Measurements from ENCODE around the gene MTOR.

MTOR gene

DNA sequence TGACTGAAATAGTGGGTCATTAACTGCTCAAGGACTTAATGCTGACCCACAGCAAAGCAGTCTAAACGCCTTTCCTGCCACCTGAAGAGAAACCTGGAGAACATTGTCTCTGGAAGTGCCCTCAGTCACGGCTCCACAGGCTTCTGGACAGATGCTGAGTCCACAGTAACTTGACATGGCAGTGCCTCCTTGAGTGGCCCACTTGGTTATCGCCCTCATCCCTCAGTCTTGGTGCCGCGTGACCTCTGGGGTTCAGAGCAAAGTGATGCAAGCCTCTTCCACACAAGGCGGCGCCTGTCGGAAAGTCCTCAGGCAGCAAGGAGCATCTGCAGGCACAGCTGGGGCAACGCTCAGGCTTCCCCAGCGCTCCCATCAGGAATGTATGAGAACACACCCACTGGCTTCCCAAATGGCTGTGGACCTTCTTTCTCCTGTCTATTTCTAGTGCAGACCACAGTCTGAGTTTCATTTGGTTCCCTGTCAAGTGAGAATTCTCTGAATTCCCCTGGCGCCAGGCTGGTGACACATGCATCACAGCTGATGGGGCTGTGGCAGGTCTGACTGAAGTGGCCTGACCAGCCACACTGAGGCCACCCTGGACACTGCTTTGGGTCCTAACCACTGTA lies 86.2 kb downstream of the MTOR start:
- DNase-seq (ENCODE audit: low read depth in 1 of 2, low spot score in 1 of 2), result no peak
- no peak for TF ChIP-seq SPI1 (IDR thresholded peaks at IDR 0.05; ENCODE audit: borderline replicate concordance, low read depth)
- TF ChIP-seq, protein P1, sequence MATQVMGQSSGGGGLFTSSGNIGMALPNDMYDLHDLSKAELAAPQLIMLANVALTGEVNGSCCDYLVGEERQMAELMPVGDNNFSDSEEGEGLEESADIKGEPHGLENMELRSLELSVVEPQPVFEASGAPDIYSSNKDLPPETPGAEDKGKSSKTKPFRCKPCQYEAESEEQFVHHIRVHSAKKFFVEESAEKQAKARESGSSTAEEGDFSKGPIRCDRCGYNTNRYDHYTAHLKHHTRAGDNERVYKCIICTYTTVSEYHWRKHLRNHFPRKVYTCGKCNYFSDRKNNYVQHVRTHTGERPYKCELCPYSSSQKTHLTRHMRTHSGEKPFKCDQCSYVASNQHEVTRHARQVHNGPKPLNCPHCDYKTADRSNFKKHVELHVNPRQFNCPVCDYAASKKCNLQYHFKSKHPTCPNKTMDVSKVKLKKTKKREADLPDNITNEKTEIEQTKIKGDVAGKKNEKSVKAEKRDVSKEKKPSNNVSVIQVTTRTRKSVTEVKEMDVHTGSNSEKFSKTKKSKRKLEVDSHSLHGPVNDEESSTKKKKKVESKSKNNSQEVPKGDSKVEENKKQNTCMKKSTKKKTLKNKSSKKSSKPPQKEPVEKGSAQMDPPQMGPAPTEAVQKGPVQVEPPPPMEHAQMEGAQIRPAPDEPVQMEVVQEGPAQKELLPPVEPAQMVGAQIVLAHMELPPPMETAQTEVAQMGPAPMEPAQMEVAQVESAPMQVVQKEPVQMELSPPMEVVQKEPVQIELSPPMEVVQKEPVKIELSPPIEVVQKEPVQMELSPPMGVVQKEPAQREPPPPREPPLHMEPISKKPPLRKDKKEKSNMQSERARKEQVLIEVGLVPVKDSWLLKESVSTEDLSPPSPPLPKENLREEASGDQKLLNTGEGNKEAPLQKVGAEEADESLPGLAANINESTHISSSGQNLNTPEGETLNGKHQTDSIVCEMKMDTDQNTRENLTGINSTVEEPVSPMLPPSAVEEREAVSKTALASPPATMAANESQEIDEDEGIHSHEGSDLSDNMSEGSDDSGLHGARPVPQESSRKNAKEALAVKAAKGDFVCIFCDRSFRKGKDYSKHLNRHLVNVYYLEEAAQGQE (IDR thresholded peaks at IDR 0.05; ENCODE audit: insufficient replicate concordance, low read depth), result no peak

DNA sequence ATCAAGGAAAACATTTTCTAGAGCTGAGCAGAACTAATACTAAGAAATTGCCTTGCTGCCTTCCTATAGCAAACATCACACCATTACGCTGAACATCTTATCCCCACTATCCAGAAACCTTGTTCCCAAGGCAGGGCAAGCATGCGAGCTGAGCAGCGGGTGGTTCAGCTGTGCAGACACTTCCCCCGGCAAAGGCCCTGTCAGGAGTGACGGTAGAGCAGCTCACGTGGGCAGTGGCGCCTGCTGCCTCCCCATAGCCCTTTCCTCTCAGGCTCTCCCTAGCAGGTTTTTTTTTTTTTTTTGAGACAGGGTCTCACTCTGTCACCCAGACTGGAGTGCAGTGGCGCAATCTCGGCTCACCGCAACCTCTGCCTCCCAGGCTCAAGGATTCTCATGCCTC lies 86.9 kb downstream of the MTOR start:
- no peak overlapping the region for H3K4me3 ChIP-seq (replicated peaks; ENCODE audit: insufficient read depth, low read length)
- H3K27ac ChIP-seq (replicated peaks), result no peak overlapping the region
- no peak for DNase-seq (ENCODE audit: low read depth in 1 of 2, low spot score in 1 of 2)
- no peaks in the 10 kb centered on the region for H3K27me3 ChIP-seq (ENCODE audit: insufficient read depth, poor library complexity, severe bottlenecking)
- TF ChIP-seq, protein P1 (IDR thresholded peaks at IDR 0.05; ENCODE audit: insufficient replicate concordance, low read depth), result no peak
- TF ChIP-seq, protein P2, sequence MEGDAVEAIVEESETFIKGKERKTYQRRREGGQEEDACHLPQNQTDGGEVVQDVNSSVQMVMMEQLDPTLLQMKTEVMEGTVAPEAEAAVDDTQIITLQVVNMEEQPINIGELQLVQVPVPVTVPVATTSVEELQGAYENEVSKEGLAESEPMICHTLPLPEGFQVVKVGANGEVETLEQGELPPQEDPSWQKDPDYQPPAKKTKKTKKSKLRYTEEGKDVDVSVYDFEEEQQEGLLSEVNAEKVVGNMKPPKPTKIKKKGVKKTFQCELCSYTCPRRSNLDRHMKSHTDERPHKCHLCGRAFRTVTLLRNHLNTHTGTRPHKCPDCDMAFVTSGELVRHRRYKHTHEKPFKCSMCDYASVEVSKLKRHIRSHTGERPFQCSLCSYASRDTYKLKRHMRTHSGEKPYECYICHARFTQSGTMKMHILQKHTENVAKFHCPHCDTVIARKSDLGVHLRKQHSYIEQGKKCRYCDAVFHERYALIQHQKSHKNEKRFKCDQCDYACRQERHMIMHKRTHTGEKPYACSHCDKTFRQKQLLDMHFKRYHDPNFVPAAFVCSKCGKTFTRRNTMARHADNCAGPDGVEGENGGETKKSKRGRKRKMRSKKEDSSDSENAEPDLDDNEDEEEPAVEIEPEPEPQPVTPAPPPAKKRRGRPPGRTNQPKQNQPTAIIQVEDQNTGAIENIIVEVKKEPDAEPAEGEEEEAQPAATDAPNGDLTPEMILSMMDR (IDR thresholded peaks at IDR 0.05; ENCODE audit: insufficient read depth, low read length), result no peak
- TF ChIP-seq SPI1 (IDR thresholded peaks at IDR 0.05; ENCODE audit: borderline replicate concordance, low read depth), result no peak
- TF ChIP-seq POLR2AphosphoS5 (IDR thresholded peaks at IDR 0.05; ENCODE audit: low read depth), result no peak
- TF ChIP-seq GABPA (IDR thresholded peaks at IDR 0.05; ENCODE audit: low read depth), result no peak

More for the DNA sequence above, 86.2 kb downstream of the MTOR start:
- Histone ChIP-seq H3K27ac (replicated peaks) (no peak overlapping the region), H3K4me3 (replicated peaks; ENCODE audit: insufficient read depth, low read length) (no peak overlapping the region), H3K27me3 (ENCODE audit: insufficient read depth, poor library complexity, severe bottlenecking) (no peaks in the 10 kb centered on the region)

DNA sequence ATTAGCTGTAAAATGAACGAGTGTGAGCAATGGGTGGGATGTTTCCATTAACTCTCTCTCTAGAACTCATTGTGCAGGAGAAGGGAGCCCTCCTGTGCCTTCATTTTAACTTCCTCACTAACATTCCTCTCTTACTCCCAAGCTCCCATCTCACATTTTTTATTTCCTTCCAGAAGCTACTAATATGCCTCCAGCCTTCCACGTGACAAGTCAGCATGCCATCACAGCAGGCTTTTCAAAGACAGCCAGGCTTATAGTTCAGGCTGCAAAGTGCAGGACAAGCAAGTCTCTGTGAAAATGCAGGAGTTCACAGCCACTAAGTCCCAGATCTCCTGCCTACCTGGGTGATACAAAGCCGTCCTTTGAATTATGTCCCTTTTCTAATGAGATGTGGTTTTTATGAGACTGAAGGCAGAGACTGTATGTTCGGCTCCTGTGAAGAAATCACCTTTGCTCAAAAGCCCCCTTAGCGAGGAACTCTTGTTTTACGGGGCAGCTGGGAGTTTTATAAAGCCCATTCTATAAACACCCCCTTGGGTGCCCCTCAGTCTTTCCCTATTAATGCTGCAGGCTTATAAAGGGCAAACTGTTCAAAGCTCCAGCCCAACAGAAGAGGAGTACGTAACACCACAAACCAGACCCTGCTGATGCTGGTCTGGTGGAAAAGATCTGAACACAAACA lies 87.9 kb downstream of the MTOR start:
- TF ChIP-seq, protein P1 (IDR thresholded peaks at IDR 0.05; ENCODE audit: insufficient replicate concordance, low read depth), result no peak
- TF ChIP-seq GABPA (IDR thresholded peaks at IDR 0.05; ENCODE audit: low read depth) (no peak), SPI1 (IDR thresholded peaks at IDR 0.05; ENCODE audit: borderline replicate concordance, low read depth) (no peak), POLR2AphosphoS5 (IDR thresholded peaks at IDR 0.05; ENCODE audit: low read depth) (no peak)
- TF ChIP-seq, protein P2 (IDR thresholded peaks at IDR 0.05; ENCODE audit: insufficient read depth, low read length), result no peak
- no peak overlapping the region for H3K27ac ChIP-seq (replicated peaks)
- no peak for DNase-seq (ENCODE audit: low read depth in 1 of 2, low spot score in 1 of 2)
- H3K4me3 ChIP-seq (replicated peaks; ENCODE audit: insufficient read depth, low read length), result no peak overlapping the region
- no peaks in the 10 kb centered on the region for H3K27me3 ChIP-seq (ENCODE audit: insufficient read depth, poor library complexity, severe bottlenecking)
